Activated naive CD8-positive, alpha-beta T cell treated with anti-CD3 and anti-CD28 coated beads, Interleukin-2, amount 10 ng/mL, durations not matched to agents 7 days and 5 days (primary cell): ENCODE measurements around the gene MUC5AC. TPM values are rescaled to one million over a fixed set of nuclear protein-coding genes. Genes with fewer than 3 reads are reported as not detected.
"Not testable (repeated sequence)": the region's sequence is repeated elsewhere in the genome, so short reads cannot be mapped to it uniquely, and the experiment has no call there.

Source experiments
- ATAC-seq: fragments of 150-1000 bp; cut with Tn5 transposase; one replicate; pipeline ENCODE4 v1.10.0; 2021; ENCODE audit warnings: low read depth, moderate library complexity
- POLR2A ChIA-PET: fragments of 350-600 bp; sonication (Branson Sonifier 250); formaldehyde crosslinking; loops from one replicate; lab custom pipeline; 2021; ENCODE audit warnings: antibody characterized with exemption; lab: Charles Lee
- DNase-seq: peaks from one replicate; pipeline ENCODE4 v3.0.0; 2021
- H3K27ac Mint-ChIP-seq: one replicate; pipeline ENCODE4 v1.8.0; 2022; ENCODE audit warnings: mild to moderate bottlenecking, mixed read lengths
- H3K27me3 Mint-ChIP-seq: one replicate; pipeline ENCODE4 v1.8.0; 2022; ENCODE audit warnings: mild to moderate bottlenecking, moderate library complexity, mixed read lengths
- H3K36me3 Mint-ChIP-seq: one replicate; pipeline ENCODE4 v1.8.0; 2021; ENCODE audit warnings: mild to moderate bottlenecking, mixed read lengths
- H3K4me1 Mint-ChIP-seq: one replicate; pipeline ENCODE4 v1.8.0; 2021; ENCODE audit warnings: mixed read lengths
- H3K4me3 Mint-ChIP-seq: one replicate; pipeline ENCODE4 v1.8.0; 2022; ENCODE audit warnings: mild to moderate bottlenecking, moderate library complexity, mixed read lengths
- H3K9me3 Mint-ChIP-seq: one replicate; pipeline ENCODE4 v1.8.0; 2021; ENCODE audit warnings: mixed read lengths
- total RNA-seq, 2 experiments: library from RNA; stranded (reverse); gene quantifications; one replicate each; pipeline ENCODE4 v1.2.3, GENCODE V29; 2021

MUC5AC gene
- not detected for total RNA-seq

- no peaks in the 10 kb centered on the region for H3K27me3 Mint-ChIP-seq
- ATAC-seq: no peak
- H3K36me3 Mint-ChIP-seq: no peaks in the 10 kb centered on the region
- POLR2A ChIA-PET: no interaction called here
- H3K9me3 Mint-ChIP-seq: no peaks in the 10 kb centered on the region
- H3K27ac Mint-ChIP-seq: no peak within 1 kb of the TSS
- no peaks in the 10 kb centered on the region for H3K4me1 Mint-ChIP-seq
- no peak for DNase-seq
- no peak within 1 kb of the TSS for H3K4me3 Mint-ChIP-seq
Observed at GRCh38 chr11:1157645-1158591, at the start of gene MUC5AC. MUC5AC (plus strand) TSS chr11:1157953; CDS start chr11:1158000, 47 bp downstream.

GRCh38 chr11:1108246-1108900 lies 49.4 kb upstream of the MUC5AC start:
- Mint-ChIP-seq H3K9me3 (no peaks in the 10 kb centered on the region), H3K4me3 (no peak overlapping the region), H3K36me3 (no peaks in the 10 kb centered on the region), H3K27ac (no peak overlapping the region), H3K27me3 (no peaks in the 10 kb centered on the region), H3K4me1 (no peaks in the 10 kb centered on the region)
- no peak for ATAC-seq
- DNase-seq: no peak
- POLR2A ChIA-PET: no interaction called here

GRCh38 chr11:1109101-1109917 lies 48.4 kb upstream of the MUC5AC start:
- no peak for ATAC-seq

GRCh38 chr11:1109918-1110705 lies 47.6 kb upstream of the MUC5AC start:
- Mint-ChIP-seq H3K9me3 (no peaks in the 10 kb centered on the region), H3K27ac (no peak overlapping the region), H3K4me1 (no peaks in the 10 kb centered on the region), H3K27me3 (no peaks in the 10 kb centered on the region), H3K36me3 (no peaks in the 10 kb centered on the region), H3K4me3 (no peak overlapping the region)
- POLR2A ChIA-PET: no interaction called here
- ATAC-seq (no peak), DNase-seq (no peak)

More at GRCh38 chr11:1109101-1109917, 48.4 kb upstream of the MUC5AC start:
- POLR2A ChIA-PET: no interaction called here
- Mint-ChIP-seq H3K4me3 (no peak overlapping the region), H3K4me1 (no peaks in the 10 kb centered on the region), H3K27ac (no peak overlapping the region), H3K9me3 (no peaks in the 10 kb centered on the region), H3K27me3 (no peaks in the 10 kb centered on the region), H3K36me3 (no peaks in the 10 kb centered on the region)
- DNase-seq: no peak

GRCh38 chr11:1111545-1112212 lies 46.1 kb upstream of the MUC5AC start:
- Mint-ChIP-seq H3K36me3 (no peaks in the 10 kb centered on the region), H3K4me1 (no peaks in the 10 kb centered on the region), H3K27me3 (no peaks in the 10 kb centered on the region), H3K9me3 (no peaks in the 10 kb centered on the region), H3K4me3 (no peak overlapping the region), H3K27ac (no peak overlapping the region)
- POLR2A ChIA-PET: no interaction called here
- DNase-seq (no peak), ATAC-seq (no peak)

GRCh38 chr11:1112351-1113191 lies 45.2 kb upstream of the MUC5AC start:
- Mint-ChIP-seq H3K4me1 (no peaks in the 10 kb centered on the region), H3K27me3 (no peaks in the 10 kb centered on the region), H3K36me3 (no peaks in the 10 kb centered on the region), H3K9me3 (no peaks in the 10 kb centered on the region), H3K27ac (no peak overlapping the region), H3K4me3 (no peak overlapping the region)
- POLR2A ChIA-PET: no interaction called here
- ATAC-seq (no peak), DNase-seq (no peak)

GRCh38 chr11:1113405-1114201 lies 44.1 kb upstream of the MUC5AC start:
- DNase-seq: no peak
- Mint-ChIP-seq H3K4me3 (no peak overlapping the region), H3K27me3 (no peaks in the 10 kb centered on the region), H3K27ac (no peak overlapping the region), H3K9me3 (no peaks in the 10 kb centered on the region), H3K4me1 (no peaks in the 10 kb centered on the region), H3K36me3 (no peaks in the 10 kb centered on the region)
- POLR2A ChIA-PET: no interaction called here
- ATAC-seq: no peak

GRCh38 chr11:1115292-1115691 lies 42.5 kb upstream of the MUC5AC start:
- POLR2A ChIA-PET, H3K27me3 Mint-ChIP-seq, H3K9me3 Mint-ChIP-seq, H3K4me3 Mint-ChIP-seq, ATAC-seq, H3K27ac Mint-ChIP-seq, H3K4me1 Mint-ChIP-seq, DNase-seq, H3K36me3 Mint-ChIP-seq: not testable (repeated sequence)

- POLR2A ChIA-PET: no interaction called here
- DNase-seq (no peak), ATAC-seq (no peak)
- Mint-ChIP-seq H3K4me3 (no peak overlapping the region), H3K36me3 (no peaks in the 10 kb centered on the region), H3K27ac (no peak overlapping the region), H3K9me3 (no peaks in the 10 kb centered on the region), H3K4me1 (no peaks in the 10 kb centered on the region), H3K27me3 (no peaks in the 10 kb centered on the region)
Observed at GRCh38 chr11:1116104-1116503, 41.6 kb upstream of the MUC5AC start.

GRCh38 chr11:1116666-1117390 lies 40.9 kb upstream of the MUC5AC start:
- no peaks in the 10 kb centered on the region for H3K27me3 Mint-ChIP-seq
- H3K4me3 Mint-ChIP-seq: no peak overlapping the region
- no peak overlapping the region for H3K27ac Mint-ChIP-seq
- POLR2A ChIA-PET: no interaction called here
- ATAC-seq (no peak), DNase-seq (no peak)
- no peaks in the 10 kb centered on the region for H3K36me3 Mint-ChIP-seq
- H3K9me3 Mint-ChIP-seq: no peaks in the 10 kb centered on the region
- no peaks in the 10 kb centered on the region for H3K4me1 Mint-ChIP-seq

- Mint-ChIP-seq H3K4me1 (no peaks in the 10 kb centered on the region), H3K27me3 (no peaks in the 10 kb centered on the region), H3K36me3 (no peaks in the 10 kb centered on the region), H3K27ac (no peak overlapping the region), H3K9me3 (no peaks in the 10 kb centered on the region), H3K4me3 (no peak overlapping the region)
- ATAC-seq: no peak
- DNase-seq: no peak
- POLR2A ChIA-PET: no interaction called here
Observed at GRCh38 chr11:1117992-1118391, 39.8 kb upstream of the MUC5AC start.
